Naive thymus-derived CD4-positive, alpha-beta T cell (primary cell): ENCODE results near the gene ZNF74. TPM values are rescaled to one million over a fixed set of nuclear protein-coding genes. Genes with fewer than 3 reads are reported as not detected.
"Not testable (repeated sequence)": the region's sequence is repeated elsewhere in the genome, so short reads cannot be mapped to it uniquely, and the experiment has no call there.

Experiments used
- ATAC-seq: fragments of 150-1000 bp; cut with Tn5 transposase; 2 replicates; pipeline ENCODE4 v1.10.0; 2021; ENCODE audit warnings: mild to moderate bottlenecking, moderate library complexity
- CTCF ChIA-PET: fragments of 350-600 bp; sonication (Branson Sonifier 250); formaldehyde crosslinking; loops from one replicate; lab custom pipeline; 2021; ENCODE audit warnings: antibody characterized with exemption; lab: Charles Lee
- POLR2A ChIA-PET: fragments of 350-600 bp; sonication (Branson Sonifier 250); formaldehyde crosslinking; loops from one replicate; lab custom pipeline; 2021; ENCODE audit warnings: antibody characterized with exemption, inconsistent platforms; lab: Charles Lee
- DNase-seq, 9 donors: peaks; one replicate each; pipeline versions ENCODE4 v3.0.0 to v3.0.0-alpha.2; 2020 to 2022; ENCODE audit warnings: mixed read lengths in 1 of 9
- H3K27ac ChIP-seq: one replicate; pipeline ENCODE4 v1.7.0; 2013; ENCODE audit warnings: mild to moderate bottlenecking, low read depth, low read length, moderate library complexity
- H3K27me3 ChIP-seq, 2 donors: one replicate each; pipeline ENCODE4 v1.7.0; 2013; ENCODE audit warnings: low read length in 2 of 2, mild to moderate bottlenecking in 2 of 2, moderate library complexity in 2 of 2; ENCODE audit not compliant: control insufficient read depth in 2 of 2, insufficient read depth in 2 of 2
- H3K36me3 ChIP-seq, 3 experiments: 1 replicate in 2 of 3; 2 replicates in 1 of 3; pipeline ENCODE4 v1.7.0; 2013; ENCODE audit warnings: low read length in 3 of 3, mild to moderate bottlenecking in 3 of 3, moderate library complexity in 1 of 3; ENCODE audit not compliant: insufficient read depth in 3 of 3, control insufficient read depth in 2 of 3
- H3K4me1 ChIP-seq, 2 donors: one replicate each; pipeline ENCODE4 v1.7.0; 2013; ENCODE audit warnings: low read length in 2 of 2, mild to moderate bottlenecking in 2 of 2, moderate library complexity in 1 of 2; ENCODE audit not compliant: control insufficient read depth in 2 of 2, insufficient read depth in 2 of 2
- H3K4me3 ChIP-seq: 2 replicates; pipeline ENCODE4 v1.7.0; 2013; ENCODE audit warnings: mild to moderate bottlenecking, low read length
- H3K9me3 ChIP-seq, 3 experiments: 1 replicate in 2 of 3; 2 replicates in 1 of 3; pipeline ENCODE4 v1.7.0; 2013; ENCODE audit warnings: low read length in 3 of 3; ENCODE audit not compliant: control insufficient read depth in 2 of 3
- H3K27ac Mint-ChIP-seq, 9 donors: one replicate each; pipeline ENCODE4 v1.8.0; 2020 to 2022; ENCODE audit warnings: mixed read lengths in 9 of 9, mild to moderate bottlenecking in 8 of 9, moderate library complexity in 5 of 9, inconsistent platforms in 2 of 9
- H3K27me3 Mint-ChIP-seq, 5 donors: one replicate each; pipeline ENCODE4 v1.8.0; 2021 to 2022; ENCODE audit warnings: mixed read lengths in 5 of 5, mild to moderate bottlenecking in 1 of 5
- H3K36me3 Mint-ChIP-seq, 5 donors: one replicate each; pipeline ENCODE4 v1.8.0; 2020 to 2022; ENCODE audit warnings: mixed read lengths in 5 of 5, mild to moderate bottlenecking in 3 of 5, inconsistent platforms in 1 of 5
- H3K4me1 Mint-ChIP-seq, 7 donors: one replicate each; pipeline ENCODE4 v1.8.0; 2020 to 2022; ENCODE audit warnings: mixed read lengths in 7 of 7, mild to moderate bottlenecking in 3 of 7, inconsistent platforms in 1 of 7
- H3K4me3 Mint-ChIP-seq, 10 donors: one replicate each; pipeline ENCODE4 v1.8.0; 2020 to 2022; ENCODE audit warnings: mild to moderate bottlenecking in 10 of 10, mixed read lengths in 10 of 10, moderate library complexity in 6 of 10, inconsistent platforms in 2 of 10
- H3K9me3 Mint-ChIP-seq, 11 donors: one replicate each; pipeline ENCODE4 v1.8.0; 2020 to 2022; ENCODE audit warnings: mixed read lengths in 11 of 11, mild to moderate bottlenecking in 4 of 11, inconsistent platforms in 1 of 11, moderate library complexity in 1 of 11
- intact Hi-C, 2 donors: fragments of 100-400 bp; cut with micrococcal nuclease; formaldehyde crosslinking; loops; one replicate each; pipeline ENCODE4 v1.15.1; 2023
- polyA plus RNA-seq, 2 donors: library from polyadenylated mRNA; unstranded; fragments of 300-500 nt; fragmentation: Illumina TruSeq; gene quantifications; one replicate each; pipeline ENCODE4 v1.2.3, GENCODE V29; 2021
- total RNA-seq, 6 experiments: library from RNA in 5 of 6; stranded (reverse) in 5 of 6; gene quantifications; 1 replicate in 5 of 6; 2 replicates in 1 of 6; pipeline ENCODE4 v1.2.3 and lab custom pipeline; 2021 to 2026

The ZNF74 gene
- total and polyA plus RNA-seq, 7 experiments from 2014 or later: 5.3 to 18.2 (median 12.9) TPM

DNA sequence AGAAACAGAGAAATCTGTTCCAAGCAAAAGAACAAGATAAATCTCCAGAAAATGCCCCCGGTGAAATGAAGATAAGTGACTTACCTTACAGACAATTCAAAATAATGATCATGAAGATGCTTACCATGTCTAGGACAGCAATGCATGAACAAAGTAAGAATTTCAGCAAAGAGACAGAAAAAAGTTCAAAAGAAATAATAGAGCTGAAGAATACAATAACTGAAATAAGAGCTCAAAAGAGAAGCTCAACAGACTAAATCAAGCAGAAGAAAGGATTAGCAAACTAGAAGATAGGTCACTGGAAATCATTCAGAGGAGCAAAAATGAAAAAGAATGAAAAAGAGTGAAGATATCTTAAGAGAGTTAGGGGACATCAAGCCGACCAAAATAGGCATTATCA lies 19.8 kb upstream of the ZNF74 start:
- ATAC-seq, intact Hi-C loops, H3K9me3 ChIP-seq, DNase-seq, H3K4me3 ChIP-seq, H3K4me1 Mint-ChIP-seq, H3K27ac ChIP-seq, H3K27ac Mint-ChIP-seq, H3K36me3 Mint-ChIP-seq, CTCF ChIA-PET, H3K36me3 ChIP-seq, POLR2A ChIA-PET, H3K4me3 Mint-ChIP-seq, H3K4me1 ChIP-seq, H3K27me3 ChIP-seq: not testable (repeated sequence)
- H3K9me3 Mint-ChIP-seq: peaks cover 0 to 11% (median 3%) of the 10 kb centered on the region in 11 donors
- H3K27me3 Mint-ChIP-seq: peaks cover 0 to 18% (median 0%) of the 10 kb centered on the region in 5 donors

DNA sequence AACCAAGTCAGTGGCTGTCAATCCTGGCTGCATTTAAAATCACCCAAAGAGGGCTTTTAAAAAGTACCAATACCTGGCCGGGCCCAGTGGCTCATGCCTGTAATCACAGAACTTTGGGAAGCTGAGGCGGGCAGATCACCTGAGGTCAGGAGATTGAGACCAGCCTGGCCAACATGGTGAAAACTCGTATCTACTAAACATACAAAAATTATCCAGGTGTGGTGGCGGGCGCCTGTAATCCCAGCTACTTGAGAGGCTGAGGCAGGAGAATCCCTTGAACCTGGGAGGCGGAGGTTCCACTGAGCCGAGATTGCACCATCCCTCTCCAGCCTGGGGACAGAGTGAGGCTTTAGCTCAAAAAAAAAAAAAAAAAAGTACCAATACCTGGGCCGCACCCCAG lies 17.7 kb upstream of the ZNF74 start:
- POLR2A ChIA-PET, H3K36me3 Mint-ChIP-seq, H3K27me3 ChIP-seq, intact Hi-C loops, H3K9me3 Mint-ChIP-seq, H3K27ac ChIP-seq, H3K4me1 Mint-ChIP-seq, CTCF ChIA-PET, H3K4me3 ChIP-seq, H3K36me3 ChIP-seq, H3K4me1 ChIP-seq, H3K4me3 Mint-ChIP-seq, H3K27ac Mint-ChIP-seq, DNase-seq, H3K9me3 ChIP-seq, ATAC-seq: not testable (repeated sequence)
- peaks cover 0 to 12% (median 0%) of the 10 kb centered on the region in 5 donors for H3K27me3 Mint-ChIP-seq

DNA sequence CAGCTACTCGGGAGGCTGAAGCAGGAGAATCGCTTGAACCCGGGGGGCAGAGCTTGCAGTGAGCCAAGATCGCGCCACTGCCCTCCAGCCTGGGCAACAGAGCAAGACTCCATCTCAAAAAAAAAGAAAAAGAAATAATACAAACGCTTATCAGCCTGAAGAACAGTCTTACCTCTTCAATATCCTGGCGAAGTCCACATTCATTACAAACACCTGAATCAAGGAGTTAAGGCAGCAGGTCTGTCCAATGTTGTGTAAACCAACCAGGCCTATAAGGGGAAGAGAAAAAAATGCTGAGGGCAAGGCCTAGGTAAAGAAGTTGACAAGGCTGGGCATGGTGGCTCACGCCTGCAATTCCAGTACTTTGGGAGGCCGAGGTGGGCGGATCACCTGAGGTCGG lies 17.0 kb upstream of the ZNF74 start:
- H3K9me3 Mint-ChIP-seq, H3K36me3 ChIP-seq, H3K4me1 Mint-ChIP-seq, H3K9me3 ChIP-seq, CTCF ChIA-PET, intact Hi-C loops, H3K27ac ChIP-seq, H3K4me1 ChIP-seq, H3K27ac Mint-ChIP-seq, H3K4me3 ChIP-seq, H3K27me3 ChIP-seq, ATAC-seq, DNase-seq, H3K36me3 Mint-ChIP-seq, H3K4me3 Mint-ChIP-seq, POLR2A ChIA-PET: not testable (repeated sequence)
- peaks cover 0 to 16% (median 0%) of the 10 kb centered on the region in 5 donors for H3K27me3 Mint-ChIP-seq

DNA sequence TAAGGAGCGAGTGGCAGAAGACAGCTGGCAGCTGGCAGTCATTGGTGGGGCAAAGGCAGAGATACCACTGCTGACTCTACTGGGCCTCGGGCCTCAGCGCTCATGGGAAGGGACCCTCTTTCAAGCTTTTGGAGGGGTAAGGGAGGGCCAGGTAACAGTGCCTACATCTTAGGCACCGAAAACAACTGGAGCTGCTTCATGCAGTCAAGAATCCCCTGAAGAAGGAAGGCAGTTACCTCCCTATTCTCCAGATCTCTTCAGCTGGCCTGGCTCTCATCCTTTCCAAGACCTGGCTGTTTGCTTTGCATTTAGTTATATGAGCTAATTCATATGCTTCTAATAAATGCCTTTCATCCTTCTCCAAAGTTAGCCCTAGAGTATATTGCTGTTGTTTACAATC lies 15.8 kb upstream of the ZNF74 start:
- no peaks in the 10 kb centered on the region for H3K4me1 ChIP-seq
- POLR2A ChIA-PET: interaction anchor here (0.7 to 1.1 kb wide), 2 partner anchors 16 to 33 kb away, joined by 3 read pairs; partner anchors contain the start of gene ZNF74
- peaks cover 0 to 5% (median 0%) of the 10 kb centered on the region in 5 donors for H3K36me3 Mint-ChIP-seq

GRCh38 chr22:20378684-20379083 lies 15.3 kb upstream of the ZNF74 start:
- CTCF ChIA-PET, intact Hi-C loops, H3K9me3 Mint-ChIP-seq, H3K36me3 Mint-ChIP-seq, H3K9me3 ChIP-seq, DNase-seq, H3K27me3 ChIP-seq, H3K4me1 Mint-ChIP-seq, H3K27ac Mint-ChIP-seq, ATAC-seq, H3K36me3 ChIP-seq, H3K4me3 Mint-ChIP-seq, H3K27ac ChIP-seq, H3K4me1 ChIP-seq, H3K4me3 ChIP-seq: not testable (repeated sequence)
- H3K27me3 Mint-ChIP-seq: peaks cover 0 to 21% (median 0%) of the 10 kb centered on the region in 5 donors
- POLR2A ChIA-PET: interaction anchor here (1.1 kb wide), 1 partner anchor 15 kb away, joined by 3 read pairs; the partner anchor contains the start of gene ZNF74

More for the DNA sequence above, 15.8 kb upstream of the ZNF74 start:
- H3K27ac ChIP-seq: no peak overlapping the region
- Mint-ChIP-seq H3K27me3 (peaks cover 0 to 18% (median 0%) of the 10 kb centered on the region in 5 donors), H3K4me3 (no peak overlapping the region), H3K27ac (no peak overlapping the region), H3K9me3 (peaks cover 0 to 5% (median 0%) of the 10 kb centered on the region in 11 donors), H3K4me1 (no peaks in the 10 kb centered on the region)
- DNase-seq (no peak), ATAC-seq (no peak)
- H3K27me3 ChIP-seq: no peaks in the 10 kb centered on the region
- intact Hi-C loops: no loop called here
- no peaks in the 10 kb centered on the region for H3K36me3 ChIP-seq
- no peak overlapping the region for H3K4me3 ChIP-seq
- CTCF ChIA-PET: interaction anchor here (0.5 to 0.6 kb wide), 2 partner anchors 32 to 271 kb away, joined by 3 to 5 read pairs; no protein-coding TSS in a partner anchor
- H3K9me3 ChIP-seq: no peaks in the 10 kb centered on the region

GRCh38 chr22:20380486-20380885 lies 13.5 kb upstream of the ZNF74 start:
- Histone ChIP-seq H3K27ac (no peak overlapping the region), H3K4me1 (no peaks in the 10 kb centered on the region), H3K9me3 (no peaks in the 10 kb centered on the region), H3K36me3 (no peaks in the 10 kb centered on the region), H3K27me3 (no peaks in the 10 kb centered on the region), H3K4me3 (no peak overlapping the region)
- ATAC-seq (no peak), DNase-seq (no peak)
- Mint-ChIP-seq H3K4me1 (no peaks in the 10 kb centered on the region), H3K36me3 (no peaks in the 10 kb centered on the region), H3K27me3 (peaks cover 0 to 21% (median 0%) of the 10 kb centered on the region in 5 donors), H3K27ac (no peak overlapping the region), H3K4me3 (no peak overlapping the region), H3K9me3 (no peaks in the 10 kb centered on the region)
- CTCF ChIA-PET: no interaction called here
- POLR2A ChIA-PET: interaction anchor here (0.8 kb wide), 1 partner anchor 102 kb away, joined by 4 read pairs; no protein-coding TSS in a partner anchor
- intact Hi-C loops: no loop called here

- ATAC-seq (no peak), DNase-seq (no peak)
- Histone ChIP-seq H3K4me1 (no peaks in the 10 kb centered on the region), H3K27ac (no peak overlapping the region), H3K27me3 (no peaks in the 10 kb centered on the region), H3K36me3 (no peaks in the 10 kb centered on the region), H3K4me3 (no peak overlapping the region), H3K9me3 (no peaks in the 10 kb centered on the region)
- ChIA-PET CTCF (interaction anchor here (0.5 kb wide), 1 partner anchor 175 kb away, joined by 3 read pairs; no protein-coding TSS in a partner anchor), POLR2A (no interaction called here)
- peaks cover 0 to 41% (median 0%) of the 10 kb centered on the region in 5 donors for H3K27me3 Mint-ChIP-seq
- H3K4me3 Mint-ChIP-seq: no peak overlapping the region
- H3K36me3 Mint-ChIP-seq: no peaks in the 10 kb centered on the region
- intact Hi-C loops: no loop called here
- H3K27ac Mint-ChIP-seq: no peak overlapping the region
- H3K4me1 Mint-ChIP-seq: no peaks in the 10 kb centered on the region
- H3K9me3 Mint-ChIP-seq: no peaks in the 10 kb centered on the region
These were observed 10.4 kb upstream of the ZNF74 start for GRCh38 chr22:20383538-20383937.
